Erythroblast (primary cell): Measurements from ENCODE around the gene SLC6A7.

Experiments used
- DNase-seq, 2 experiments: peaks; one replicate each; lab custom pipeline; 2025; lab: John Stamatoyannopoulos, UW
- GATA1 ChIP-seq: IDR thresholded peaks from 2 replicates; pipeline ENCODE4 v1.6.1; 2011; ENCODE audit warnings: low read depth, mild to moderate bottlenecking, control low read depth, low read length, moderate library complexity
- POLR2A ChIP-seq: IDR thresholded peaks from 2 replicates; pipeline ENCODE4 v1.6.1; 2011; ENCODE audit warnings: mild to moderate bottlenecking, low read length

SLC6A7 gene

GRCh38 chr5:150172145-150172544 lies 17.7 kb upstream of the SLC6A7 start:
- TF ChIP-seq GATA1 (no peak), POLR2A (no peak)
- DNase-seq, result no peak

GRCh38 chr5:150172556-150172955 lies 17.3 kb upstream of the SLC6A7 start:
- no peak for DNase-seq
- TF ChIP-seq POLR2A (no peak), GATA1 (no peak)

- TF ChIP-seq POLR2A, result no peak
- no peak for TF ChIP-seq GATA1
- no peak for DNase-seq
Measured at GRCh38 chr5:150173161-150173560, 16.7 kb upstream of the SLC6A7 start.

GRCh38 chr5:150174285-150174684 lies 15.6 kb upstream of the SLC6A7 start:
- DNase-seq, result no peak
- TF ChIP-seq POLR2A, result no peak
- TF ChIP-seq GATA1, result no peak

- no peak for DNase-seq
- TF ChIP-seq GATA1, result no peak
- no peak for TF ChIP-seq POLR2A
Measured at GRCh38 chr5:150175076-150175475, 14.8 kb upstream of the SLC6A7 start.

GRCh38 chr5:150175536-150175935 lies 14.3 kb upstream of the SLC6A7 start:
- no peak for TF ChIP-seq POLR2A
- no peak for TF ChIP-seq GATA1
- peak; percentile 34 to 37 for DNase-seq

- DNase-seq, result no peak
- TF ChIP-seq GATA1, result no peak
- TF ChIP-seq POLR2A, result no peak
Measured at GRCh38 chr5:150176745-150177477, 13.0 kb upstream of the SLC6A7 start.

- no peak for DNase-seq
- TF ChIP-seq POLR2A (no peak), GATA1 (no peak)
Measured at GRCh38 chr5:150177721-150178120, 12.1 kb upstream of the SLC6A7 start.

GRCh38 chr5:150178262-150178661 lies 11.6 kb upstream of the SLC6A7 start:
- DNase-seq, result no peak
- TF ChIP-seq GATA1 (no peak), POLR2A (no peak)

- TF ChIP-seq GATA1, result no peak
- no peak for TF ChIP-seq POLR2A
- DNase-seq, result no peak
Measured at GRCh38 chr5:150179019-150179620, 10.7 kb upstream of the SLC6A7 start.

- no peak for DNase-seq
- TF ChIP-seq POLR2A (no peak), GATA1 (no peak)
Measured at GRCh38 chr5:150180241-150181026, 9.4 kb upstream of the SLC6A7 start.

- DNase-seq, result no peak
- no peak for TF ChIP-seq GATA1
- no peak for TF ChIP-seq POLR2A
Measured at GRCh38 chr5:150181027-150181426, 8.8 kb upstream of the SLC6A7 start.

- TF ChIP-seq GATA1, result no peak
- TF ChIP-seq POLR2A, result no peak
- no peak for DNase-seq
Measured at GRCh38 chr5:150181766-150182545, 7.9 kb upstream of the SLC6A7 start.
